Stomach (tissue), 9 donors: ENCODE data around the gene RGMA. TPM values are rescaled to one million over a fixed set of nuclear protein-coding genes. Genes with fewer than 3 reads are reported as not detected.

ENCODE experiments used
- DNase-seq, 2 donors: peaks; one replicate each; pipeline versions ENCODE4 v3.0.0 to v3.0.0-alpha.2; 2013 to 2019
- H3K27ac ChIP-seq, 5 donors: fragments of 200-600 bp in 4 of 5; sonication (generic) in 4 of 5; one replicate each; pipeline ENCODE4 v1.5.1; 2013 to 2019; ENCODE audit warnings: mild to moderate bottlenecking in 1 of 5, moderate library complexity in 1 of 5
- H3K27me3 ChIP-seq, 3 donors: fragments of 200-600 bp; sonication (generic); one replicate each; pipeline ENCODE4 v1.5.1; 2017 to 2019; ENCODE audit warnings: mixed run types in 1 of 3
- H3K36me3 ChIP-seq, 4 donors: fragments of 200-600 bp; sonication (generic); 1 replicate in 3 of 4; 2 replicates in 1 of 4; pipeline ENCODE4 v1.5.1; 2016 to 2019
- H3K4me1 ChIP-seq, 4 donors: fragments of 200-600 bp; sonication (generic); one replicate each; pipeline ENCODE4 v1.5.1; 2016 to 2019
- H3K4me3 ChIP-seq, 4 donors: fragments of 200-600 bp; sonication (generic) in 3 of 4; one replicate each; pipeline ENCODE4 v1.5.1; 2016 to 2019; ENCODE audit warnings: mild to moderate bottlenecking in 1 of 4
- H3K9me3 ChIP-seq, 4 donors: fragments of 200-600 bp; sonication (generic); one replicate each; pipeline ENCODE4 v1.5.1; 2016 to 2019
- CTCF ChIP-seq, 7 experiments: fragments of 450-650 bp in 4 of 7; fragments of 200-600 bp in 3 of 7; sonication (generic) in 3 of 7; IDR thresholded peaks; one replicate each; pipeline ENCODE4 v1.5.1; 2016 to 2019; ENCODE audit warnings: antibody characterized with exemption in 7 of 7, control low read depth in 2 of 7, mild to moderate bottlenecking in 1 of 7
- EP300 ChIP-seq: sonication (generic); formaldehyde crosslinking; IDR thresholded peaks from one replicate; pipeline ENCODE4 v1.6.1; 2017; ENCODE audit warnings: antibody characterized with exemption
- POLR2A ChIP-seq, 4 donors: fragments of 450-650 bp; IDR thresholded peaks; one replicate each; pipeline ENCODE4 v1.6.1; 2016; ENCODE audit warnings: antibody characterized with exemption in 4 of 4, control low read depth in 2 of 4, mild to moderate bottlenecking in 1 of 4, moderate library complexity in 1 of 4
- POLR2AphosphoS5 ChIP-seq, 3 donors: sonication (generic); formaldehyde crosslinking; IDR thresholded peaks; one replicate each; pipeline ENCODE4 v1.6.1; 2016; ENCODE audit warnings: antibody characterized with exemption in 3 of 3
- WGBS, 5 donors: extraction: QIAGEN DNeasy Blood & Tissue Kit in 3 of 5; methylation state at CpG; one replicate each; pipeline versions ENCODE4 v1.1.5 to v1.1.7; 2013 to 2018; 5-methylcytosine and 5-hydroxymethylcytosine counted together
- intact Hi-C: fragments of 100-400 bp; cut with DNase I; formaldehyde crosslinking; loops from one replicate; pipeline ENCODE4 v1.15.1; 2023; ENCODE audit warnings: low total_unique reads
- polyA plus RNA-seq, 3 donors: library from polyadenylated mRNA; stranded (reverse); fragments of 200-250 nt; gene quantifications; one replicate each; pipeline ENCODE4 v1.2.3, GENCODE V29; 2013
- total RNA-seq, 5 donors: library from RNA; depleted of rRNA; stranded (reverse); fragments of >200 nt; gene quantifications; one replicate each; pipeline versions ENCODE4 v1.1.0 to v1.2.3, GENCODE V29; 2014 to 2016
- donor health status: healthy with polysubstance abuse.
- donor health status: Bipolar disorder and iron deficiency.
- donor health status: healthy.

The RGMA gene
- total and polyA plus RNA-seq, 8 donors: 1.7 to 64.2 (median 16.1) TPM

- H3K9me3 ChIP-seq: no peaks in the 10 kb centered on the region
- H3K36me3 ChIP-seq: no peaks in the 10 kb centered on the region
- no peak overlapping the region for H3K27ac ChIP-seq
- no peak for DNase-seq
- H3K4me3 ChIP-seq: no peak overlapping the region
- TF ChIP-seq POLR2A (IDR thresholded peaks at IDR 0.05) (no peak), EP300 (no peak), POLR2AphosphoS5 (IDR thresholded peaks at IDR 0.05) (no peak), CTCF (IDR thresholded peaks at IDR 0.05) (no peak)
- intact Hi-C loops: no loop called here
- H3K4me1 ChIP-seq: no peaks in the 10 kb centered on the region
- no peaks in the 10 kb centered on the region for H3K27me3 ChIP-seq
- WGBS, 5 donors: 83 to 96% (median 93%) methylated on average over 3 of the region's 3 CpGs
These were observed 46.4 kb upstream of the RGMA start for GRCh38 chr15:93135459-93135858.

- no peaks in the 10 kb centered on the region for H3K27me3 ChIP-seq
- no peak for DNase-seq
- TF ChIP-seq EP300 (no peak), POLR2A (IDR thresholded peaks at IDR 0.05) (no peak), POLR2AphosphoS5 (IDR thresholded peaks at IDR 0.05) (no peak), CTCF (IDR thresholded peaks at IDR 0.05) (no peak)
- intact Hi-C loops: no loop called here
- H3K9me3 ChIP-seq: no peaks in the 10 kb centered on the region
- 89 to 94% (median 93%) methylated on average over 10 of the region's 10 CpGs for WGBS, 5 donors
- H3K27ac ChIP-seq: no peak overlapping the region
- no peak overlapping the region for H3K4me3 ChIP-seq
- no peaks in the 10 kb centered on the region for H3K4me1 ChIP-seq
- H3K36me3 ChIP-seq: no peaks in the 10 kb centered on the region
These were observed 42.6 kb upstream of the RGMA start for GRCh38 chr15:93131485-93132095.

GRCh38 chr15:93129702-93130488, 40.9 kb upstream of the RGMA start:
- no peaks in the 10 kb centered on the region for H3K27me3 ChIP-seq
- H3K27ac ChIP-seq: no peak overlapping the region
- DNase-seq: no peak
- TF ChIP-seq EP300 (no peak), CTCF (IDR thresholded peaks at IDR 0.05) (no peak), POLR2A (IDR thresholded peaks at IDR 0.05) (no peak), POLR2AphosphoS5 (IDR thresholded peaks at IDR 0.05) (no peak)
- 77 to 89% (median 82%) methylated on average over 17 to 18 of the region's 18 CpGs for WGBS, 5 donors
- no peaks in the 10 kb centered on the region for H3K36me3 ChIP-seq
- intact Hi-C loops: no loop called here
- no peak overlapping the region for H3K4me3 ChIP-seq
- H3K9me3 ChIP-seq: no peaks in the 10 kb centered on the region
- H3K4me1 ChIP-seq: no peaks in the 10 kb centered on the region

- no peak overlapping the region for H3K4me3 ChIP-seq
- intact Hi-C loops: no loop called here
- no peak overlapping the region for H3K27ac ChIP-seq
- H3K36me3 ChIP-seq: no peaks in the 10 kb centered on the region
- no peaks in the 10 kb centered on the region for H3K9me3 ChIP-seq
- H3K4me1 ChIP-seq: no peaks in the 10 kb centered on the region
- DNase-seq: no peak
- TF ChIP-seq POLR2AphosphoS5 (IDR thresholded peaks at IDR 0.05) (no peak), POLR2A (IDR thresholded peaks at IDR 0.05) (no peak), CTCF (IDR thresholded peaks at IDR 0.05) (no peak), EP300 (no peak)
- H3K27me3 ChIP-seq: no peaks in the 10 kb centered on the region
- WGBS, 5 donors: 69 to 85% (median 77%) methylated on average over 6 of the region's 6 CpGs
These were observed 38.3 kb upstream of the RGMA start for GRCh38 chr15:93127286-93127685.
